Epithelial cell of prostate (primary cell): ENCODE data around the gene TVP23B.
A peak's percentile ranks its signal among the peaks of the same experiment; 100 is the strongest.
"Not testable (repeated sequence)": the region's sequence is repeated elsewhere in the genome, so short reads cannot be mapped to it uniquely, and the experiment has no call there.

Experiments
- DNase-seq: peaks from one replicate; pipeline ENCODE4 v3.0.0-alpha.2; 2011; ENCODE audit warnings: low read depth, low spot score
- H3K27ac ChIP-seq: fragments of 450-650 bp; 2 replicates; pipeline ENCODE4 v1.5.1; 2017; ENCODE audit warnings: mild to moderate bottlenecking

TVP23B gene

GRCh38 chr17:18780991-18781718, at the start of gene TVP23B:
TSS of gene TVP23B (plus strand) at chr17:18781183. CDS start at chr17:18781294, 111 bp downstream.
- H3K27ac ChIP-seq = peak within 1 kb of the TSS; percentile 42
- DNase-seq = peak; percentile 53

GRCh38 chr17:18732438-18732837, 48.5 kb upstream of the TVP23B start:
- not testable (repeated sequence) for DNase-seq, H3K27ac ChIP-seq

GRCh38 chr17:18733350-18733749, 47.6 kb upstream of the TVP23B start:
- H3K27ac ChIP-seq, DNase-seq: not testable (repeated sequence)

GRCh38 chr17:18739616-18740391, 41.2 kb upstream of the TVP23B start:
- not testable (repeated sequence) for DNase-seq, H3K27ac ChIP-seq

GRCh38 chr17:18741228-18741627, 39.8 kb upstream of the TVP23B start:
- DNase-seq, H3K27ac ChIP-seq: not testable (repeated sequence)

- DNase-seq, H3K27ac ChIP-seq: not testable (repeated sequence)
These were observed 37.1 kb upstream of the TVP23B start, which contains the start of gene FBXW10 for GRCh38 chr17:18743699-18744421. TSS of gene FBXW10 (plus strand) at chr17:18744054. CDS start at chr17:18744245, 191 bp downstream.

- not testable (repeated sequence) for H3K27ac ChIP-seq, DNase-seq
These were observed 36.3 kb upstream of the TVP23B start for GRCh38 chr17:18744726-18745125.

GRCh38 chr17:18746551-18746950, 34.4 kb upstream of the TVP23B start:
- H3K27ac ChIP-seq, DNase-seq: not testable (repeated sequence)

- not testable (repeated sequence) for H3K27ac ChIP-seq, DNase-seq
These were observed 33.5 kb upstream of the TVP23B start for GRCh38 chr17:18747501-18747900.

GRCh38 chr17:18750242-18750641, 30.7 kb upstream of the TVP23B start:
- H3K27ac ChIP-seq, DNase-seq: not testable (repeated sequence)

- not testable (repeated sequence) for DNase-seq, H3K27ac ChIP-seq
These were observed 27.1 kb upstream of the TVP23B start for GRCh38 chr17:18753829-18754409.

- not testable (repeated sequence) for H3K27ac ChIP-seq, DNase-seq
These were observed 25.0 kb upstream of the TVP23B start for GRCh38 chr17:18755969-18756368.

- not testable (repeated sequence) for DNase-seq, H3K27ac ChIP-seq
These were observed 23.5 kb upstream of the TVP23B start for GRCh38 chr17:18757368-18758044.

GRCh38 chr17:18758344-18758743, 22.6 kb upstream of the TVP23B start:
- not testable (repeated sequence) for H3K27ac ChIP-seq, DNase-seq

- DNase-seq, H3K27ac ChIP-seq: not testable (repeated sequence)
These were observed 20.8 kb upstream of the TVP23B start for GRCh38 chr17:18760221-18760620.

GRCh38 chr17:18770572-18770971, 10.4 kb upstream of the TVP23B start:
- H3K27ac ChIP-seq, DNase-seq: not testable (repeated sequence)

GRCh38 chr17:18771066-18771465, 9.9 kb upstream of the TVP23B start:
- not testable (repeated sequence) for DNase-seq, H3K27ac ChIP-seq

GRCh38 chr17:18772471-18772870, 8.5 kb upstream of the TVP23B start:
- no peak overlapping the region for H3K27ac ChIP-seq
- DNase-seq = no peak

GRCh38 chr17:18781805-18782204, 822 bp downstream of the TVP23B start:
- DNase-seq, H3K27ac ChIP-seq: not testable (repeated sequence)
